HG03457 (cell line): ENCODE results near the gene RASA3.
"Not testable (repeated sequence)": the region's sequence is repeated elsewhere in the genome, so short reads cannot be mapped to it uniquely, and the experiment has no call there.

Source experiments
- ATAC-seq: cut with Tn5 transposase; IDR thresholded peaks from one replicate; pipeline ENCODE4 v1.9.1; 2021; ENCODE audit warnings: moderate number of reproducible peaks; ENCODE audit not compliant: unreplicated experiment

The RASA3 gene, protein sequence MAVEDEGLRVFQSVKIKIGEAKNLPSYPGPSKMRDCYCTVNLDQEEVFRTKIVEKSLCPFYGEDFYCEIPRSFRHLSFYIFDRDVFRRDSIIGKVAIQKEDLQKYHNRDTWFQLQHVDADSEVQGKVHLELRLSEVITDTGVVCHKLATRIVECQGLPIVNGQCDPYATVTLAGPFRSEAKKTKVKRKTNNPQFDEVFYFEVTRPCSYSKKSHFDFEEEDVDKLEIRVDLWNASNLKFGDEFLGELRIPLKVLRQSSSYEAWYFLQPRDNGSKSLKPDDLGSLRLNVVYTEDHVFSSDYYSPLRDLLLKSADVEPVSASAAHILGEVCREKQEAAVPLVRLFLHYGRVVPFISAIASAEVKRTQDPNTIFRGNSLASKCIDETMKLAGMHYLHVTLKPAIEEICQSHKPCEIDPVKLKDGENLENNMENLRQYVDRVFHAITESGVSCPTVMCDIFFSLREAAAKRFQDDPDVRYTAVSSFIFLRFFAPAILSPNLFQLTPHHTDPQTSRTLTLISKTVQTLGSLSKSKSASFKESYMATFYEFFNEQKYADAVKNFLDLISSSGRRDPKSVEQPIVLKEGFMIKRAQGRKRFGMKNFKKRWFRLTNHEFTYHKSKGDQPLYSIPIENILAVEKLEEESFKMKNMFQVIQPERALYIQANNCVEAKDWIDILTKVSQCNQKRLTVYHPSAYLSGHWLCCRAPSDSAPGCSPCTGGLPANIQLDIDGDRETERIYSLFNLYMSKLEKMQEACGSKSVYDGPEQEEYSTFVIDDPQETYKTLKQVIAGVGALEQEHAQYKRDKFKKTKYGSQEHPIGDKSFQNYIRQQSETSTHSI

DNA sequence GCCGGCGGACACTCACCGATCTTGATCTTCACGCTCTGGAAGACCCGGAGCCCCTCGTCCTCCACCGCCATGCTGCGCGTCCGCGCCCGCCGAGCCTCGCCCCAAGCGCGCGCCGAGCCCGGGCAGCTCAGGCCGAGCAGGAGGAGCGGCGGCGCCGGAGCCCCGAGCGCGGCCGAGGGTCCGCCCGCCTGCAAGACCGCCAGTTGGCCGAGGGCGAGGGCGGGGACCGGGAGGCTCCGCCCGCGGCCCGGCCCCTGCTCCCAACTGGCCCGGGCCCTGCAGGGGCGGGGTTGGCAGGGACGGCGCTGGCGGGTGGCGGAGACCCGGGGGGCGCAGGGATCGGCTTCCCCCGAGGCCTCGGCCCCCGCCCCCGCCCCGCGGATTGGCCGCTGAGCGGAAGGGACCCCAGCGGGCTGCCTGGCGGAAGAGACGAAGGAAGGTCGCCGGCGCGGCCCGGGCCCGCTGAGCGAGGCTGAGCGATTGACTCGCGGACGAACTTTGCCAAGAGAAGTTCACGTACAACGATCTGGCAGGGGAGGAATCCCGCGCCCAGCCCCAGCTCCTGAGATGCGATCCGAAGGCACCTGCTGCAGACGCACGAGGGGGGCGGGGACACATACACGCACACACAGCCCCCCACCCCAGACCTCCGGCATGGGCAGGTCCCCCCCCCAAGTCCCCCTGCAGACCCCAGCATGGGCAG is at the start of gene RASA3:
Gene RASA3, minus strand, starts transcription at position 205 of the 703 bp plus-strand sequence. Its CDS starts 134 bp downstream, at position 71.
- ATAC-seq, result peak; percentile 45

DNA sequence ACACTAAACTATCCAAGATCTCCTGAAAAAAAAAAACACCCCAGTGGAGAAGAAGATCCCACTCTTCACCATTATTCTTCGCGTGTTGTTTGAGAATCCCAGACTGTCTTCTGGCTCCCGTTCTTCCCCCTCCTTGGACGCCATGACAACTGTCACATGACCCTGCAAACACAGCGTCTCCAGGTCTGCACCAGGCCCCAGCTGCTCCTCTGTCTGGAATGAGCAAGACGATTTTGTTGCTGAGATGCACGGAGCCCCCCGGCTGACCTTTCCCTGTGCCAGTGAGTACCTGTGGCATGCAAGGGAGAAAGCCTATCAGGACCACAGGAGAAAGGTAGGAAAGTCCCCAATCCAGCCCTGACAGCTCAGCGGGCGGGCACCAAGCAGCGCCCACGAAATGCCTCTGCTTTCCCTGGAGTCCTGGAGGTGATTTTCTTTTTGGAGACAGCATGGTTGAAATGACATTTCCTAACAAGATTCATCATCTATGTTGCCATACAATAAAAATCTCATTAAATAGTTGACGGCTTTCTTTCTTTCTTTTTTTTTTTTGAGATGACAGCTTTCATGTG is 46.8 kb upstream of the RASA3 start, which contains the start of gene CFAP97D2:
Gene CFAP97D2, plus strand, starts transcription at position 171 of the 572 bp plus-strand sequence. Its CDS starts 74 bp downstream, at position 245.
- no peak for ATAC-seq

- no peak for ATAC-seq
Observed at GRCh38 chr13:114177245-114178010, 45.0 kb upstream of the RASA3 start.

GRCh38 chr13:114176359-114176902 is 44.0 kb upstream of the RASA3 start:
- ATAC-seq, result not testable (repeated sequence)

GRCh38 chr13:114174529-114174961 is 42.1 kb upstream of the RASA3 start:
- ATAC-seq, result no peak

- ATAC-seq, result no peak
Observed at GRCh38 chr13:114173745-114174144, 41.3 kb upstream of the RASA3 start.

DNA sequence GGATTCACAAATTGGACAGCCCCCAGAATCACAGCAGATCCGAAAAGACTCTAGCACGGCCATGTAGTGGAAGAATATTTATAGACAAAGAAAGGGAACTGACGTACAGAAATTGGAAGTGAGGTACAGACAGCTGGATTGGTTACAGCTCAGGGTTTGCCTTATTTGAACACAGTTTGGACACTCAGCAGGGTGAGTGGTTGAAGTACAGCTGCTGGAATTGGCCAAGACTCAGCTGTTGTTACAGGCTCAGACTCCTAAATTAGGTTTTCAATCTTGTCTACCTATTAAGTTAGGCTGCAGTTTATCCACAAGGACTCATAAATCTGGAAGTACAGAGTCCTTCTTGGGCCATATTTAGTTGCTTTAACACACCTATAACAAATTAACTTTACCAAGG is 40.8 kb upstream of the RASA3 start:
- ATAC-seq, result no peak

DNA sequence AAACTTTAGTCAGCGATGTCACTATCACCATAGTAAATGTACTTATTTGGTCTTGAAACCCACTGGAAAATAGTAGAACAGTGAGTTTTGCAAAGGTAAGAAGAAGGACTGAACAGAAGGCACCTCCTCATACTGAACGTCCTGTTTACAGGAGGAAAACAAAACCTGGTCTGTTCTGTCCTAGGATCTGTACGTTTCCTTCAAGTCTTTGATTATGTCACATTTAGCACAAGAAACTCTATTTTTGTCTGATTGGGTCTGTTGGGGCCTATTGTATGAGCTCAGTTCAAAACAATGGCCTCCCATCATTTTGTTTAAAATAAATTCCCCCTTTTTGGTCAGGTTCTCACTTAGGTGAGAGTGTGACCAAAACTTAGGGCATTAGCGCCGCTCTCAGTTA is 35.5 kb upstream of the RASA3 start:
- no peak for ATAC-seq

DNA sequence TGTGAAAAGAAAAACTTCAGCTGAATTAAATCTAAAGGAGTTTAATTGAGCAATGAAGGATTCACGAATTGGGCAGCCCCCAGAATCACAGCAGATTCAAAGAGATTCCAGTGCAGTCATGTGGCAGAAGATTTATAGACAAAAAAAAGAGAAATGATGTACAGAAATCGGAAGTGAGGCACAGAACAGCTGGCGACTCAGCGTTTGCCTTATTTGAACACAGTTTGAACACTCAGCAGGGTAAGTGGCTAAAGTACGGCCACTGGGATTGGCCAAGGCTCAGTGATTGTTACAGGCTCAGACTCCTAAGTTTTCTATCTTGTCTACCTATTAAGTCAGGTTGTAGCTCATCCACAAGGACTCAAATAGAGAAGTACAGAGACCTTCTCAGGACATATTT is 35.0 kb upstream of the RASA3 start:
- no peak for ATAC-seq

DNA sequence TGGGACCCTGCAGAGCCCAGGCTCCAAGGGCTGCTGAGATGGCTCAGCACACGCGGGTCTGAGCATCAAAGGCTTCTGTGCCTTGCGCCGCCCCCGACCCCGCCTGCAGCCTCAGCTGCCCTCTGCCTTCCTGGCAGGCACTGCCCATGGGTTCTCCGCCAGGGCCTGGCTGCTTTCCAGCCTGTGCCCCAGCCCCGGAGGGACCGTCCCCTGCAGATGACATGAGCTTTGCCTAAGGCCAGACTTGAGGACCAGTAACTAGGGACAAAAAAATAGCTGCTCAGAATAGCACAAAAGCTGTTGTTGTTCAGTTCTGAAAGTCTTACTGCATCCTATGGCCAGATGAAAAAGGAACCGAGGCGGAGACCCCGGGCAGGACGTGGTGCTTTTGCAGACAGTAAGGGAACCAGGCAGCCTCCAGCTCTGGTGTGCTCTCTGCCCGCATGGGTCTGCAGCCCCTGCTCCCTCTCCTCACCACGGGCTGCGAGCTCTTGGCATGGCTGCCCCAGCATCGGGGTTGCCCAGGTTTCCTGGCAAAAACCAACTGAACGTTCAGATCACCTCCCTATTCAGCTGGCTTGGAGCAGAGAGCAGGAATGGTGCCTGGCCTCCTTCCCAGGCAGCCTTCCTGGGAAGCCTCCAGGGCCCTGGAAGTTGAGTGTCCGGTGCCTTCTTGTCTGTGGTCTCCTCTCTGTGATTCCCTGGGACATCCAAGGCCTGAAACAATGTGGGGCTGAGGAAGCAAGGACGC is 34.1 kb upstream of the RASA3 start:
- ATAC-seq, result no peak

DNA sequence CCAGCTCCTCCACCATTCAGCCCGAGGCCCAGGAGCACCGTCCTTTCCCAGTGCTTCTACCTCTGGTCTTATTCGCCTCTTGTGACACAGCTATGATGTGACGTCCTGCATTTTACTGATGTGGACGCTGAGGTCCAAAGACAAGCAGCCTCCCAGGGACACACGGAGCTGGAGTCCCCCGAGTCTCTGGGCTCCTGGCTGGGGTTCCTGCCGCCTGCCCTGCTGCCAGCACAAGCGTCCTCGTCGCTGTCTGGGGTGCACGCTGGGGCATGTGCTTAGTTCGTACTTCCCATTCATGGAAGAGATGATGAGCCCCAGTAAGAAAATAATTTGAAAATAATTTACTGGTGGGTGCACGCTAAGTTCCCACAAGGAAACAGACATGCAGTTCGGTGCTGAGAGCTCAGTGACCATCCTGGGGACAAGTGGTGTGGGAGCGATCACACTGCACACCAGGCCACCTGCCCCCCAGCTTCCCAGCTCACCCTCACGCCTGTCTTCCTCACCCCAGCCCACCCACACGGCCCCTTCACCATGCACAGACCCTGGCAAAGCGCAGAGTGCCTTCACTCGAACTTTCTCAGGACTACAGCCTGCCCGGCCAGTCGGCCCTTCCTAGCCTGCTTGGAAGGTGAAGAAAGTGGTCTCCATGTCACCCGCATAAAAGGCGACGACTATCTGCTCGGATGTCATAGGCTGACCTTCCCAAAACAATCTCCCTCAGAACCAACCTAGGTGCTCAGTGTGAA is 32.4 kb upstream of the RASA3 start:
- no peak for ATAC-seq

DNA sequence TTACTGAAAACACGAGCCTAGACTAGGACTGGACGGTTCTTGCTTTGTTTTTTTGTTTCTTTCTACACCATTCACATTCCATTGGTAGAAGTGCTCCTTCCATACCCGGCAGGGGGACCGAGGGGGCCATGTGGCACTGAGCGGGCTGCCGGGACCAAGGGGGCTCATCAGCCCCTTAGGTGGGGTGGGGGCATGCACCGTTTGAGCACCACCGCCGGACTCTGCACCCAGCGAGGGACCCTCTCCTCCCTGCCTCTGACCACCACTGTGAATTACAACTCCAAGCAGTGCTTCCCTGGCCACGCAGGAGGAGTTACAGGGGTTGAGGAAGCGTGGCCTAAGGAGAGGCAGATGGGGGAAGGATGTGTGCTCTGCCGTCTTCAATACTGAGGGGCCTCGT is 31.6 kb upstream of the RASA3 start:
- ATAC-seq, result no peak

DNA sequence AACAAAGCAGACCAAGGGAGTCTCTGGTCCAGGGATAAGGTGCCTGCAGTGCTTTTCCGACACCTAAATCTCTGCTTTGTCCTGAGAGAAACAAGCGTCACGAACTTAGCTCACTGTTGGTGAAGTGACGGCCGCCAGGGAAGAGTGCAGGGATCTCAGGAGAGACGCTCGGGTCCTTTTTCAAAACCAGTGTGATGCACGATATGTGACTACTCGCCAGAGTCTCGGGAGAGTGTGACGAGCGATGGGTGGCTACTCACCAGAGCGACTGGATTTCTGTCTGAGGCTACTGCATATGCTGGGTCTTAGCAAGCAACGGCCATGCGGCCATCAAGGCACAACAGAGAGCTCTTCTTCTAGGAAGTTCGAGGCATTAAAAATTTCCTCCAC is 30.1 kb upstream of the RASA3 start:
- ATAC-seq, result no peak

DNA sequence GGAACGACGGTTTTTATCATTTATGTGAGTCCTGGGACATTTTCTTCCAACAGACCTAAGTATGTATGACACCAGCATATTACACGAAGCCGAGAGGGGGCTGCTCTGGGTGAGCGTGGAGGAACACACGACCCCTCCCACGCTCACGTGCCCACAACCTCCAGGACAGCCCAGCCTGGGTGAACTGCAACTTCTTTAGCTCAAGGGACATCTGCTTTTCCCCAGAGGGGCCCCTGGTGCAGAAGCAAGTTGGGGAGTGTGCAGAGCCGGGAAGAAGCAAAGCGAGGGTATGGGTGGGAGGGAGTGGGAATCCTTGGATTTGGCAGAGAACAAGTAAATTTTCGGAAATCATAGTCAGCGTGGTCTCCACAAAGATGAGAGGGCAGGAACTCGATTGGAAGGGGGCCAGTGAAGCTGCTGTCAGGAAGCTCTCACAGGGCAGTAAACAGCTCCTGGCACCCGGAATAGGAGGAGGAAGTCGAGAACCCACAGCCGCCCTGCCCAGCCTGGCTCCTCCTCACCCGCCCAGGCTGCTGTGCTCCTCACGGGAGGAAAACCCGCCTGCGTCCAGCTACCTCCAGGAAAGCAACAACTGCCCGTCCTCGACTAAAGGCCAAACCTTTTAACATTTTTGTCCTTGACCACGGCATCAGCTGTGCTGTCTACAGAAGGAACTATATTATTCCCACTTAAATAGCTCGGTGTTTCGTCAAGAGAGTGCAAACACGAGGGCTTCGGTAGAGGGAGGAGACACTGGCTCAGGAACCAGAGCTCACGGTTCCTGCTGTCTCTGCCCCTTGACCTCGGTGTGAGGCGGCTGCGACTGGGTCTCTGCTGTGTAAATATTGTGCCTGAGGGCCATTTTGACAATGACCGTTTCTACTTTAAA is 29.5 kb upstream of the RASA3 start:
- ATAC-seq, result no peak

DNA sequence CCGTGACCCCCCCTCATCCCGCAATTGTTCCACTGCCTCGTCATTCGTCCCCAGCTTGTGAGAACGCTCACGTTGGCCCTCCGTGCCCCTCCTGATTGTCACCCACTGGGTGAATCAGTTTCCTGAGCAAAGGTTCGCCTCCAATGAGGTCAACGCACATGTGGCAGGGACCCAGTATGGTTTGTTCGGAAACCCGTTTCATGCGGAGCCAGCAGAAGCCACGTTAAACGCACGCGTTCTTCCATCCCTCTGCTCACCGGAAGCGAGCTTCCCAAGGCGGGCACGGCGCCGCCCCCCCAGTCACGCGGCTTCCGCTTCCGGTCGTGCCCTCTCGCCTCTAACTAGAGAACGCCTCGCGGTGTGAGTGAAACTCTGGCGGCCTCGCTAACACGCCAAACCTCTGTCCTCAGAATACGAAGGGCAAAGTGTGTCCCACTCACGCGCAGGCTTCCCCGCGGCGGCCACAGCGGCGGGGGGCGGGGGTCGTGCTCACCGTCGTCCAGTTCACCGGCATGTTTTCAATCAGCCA is 28.7 kb upstream of the RASA3 start:
- ATAC-seq, result no peak

DNA sequence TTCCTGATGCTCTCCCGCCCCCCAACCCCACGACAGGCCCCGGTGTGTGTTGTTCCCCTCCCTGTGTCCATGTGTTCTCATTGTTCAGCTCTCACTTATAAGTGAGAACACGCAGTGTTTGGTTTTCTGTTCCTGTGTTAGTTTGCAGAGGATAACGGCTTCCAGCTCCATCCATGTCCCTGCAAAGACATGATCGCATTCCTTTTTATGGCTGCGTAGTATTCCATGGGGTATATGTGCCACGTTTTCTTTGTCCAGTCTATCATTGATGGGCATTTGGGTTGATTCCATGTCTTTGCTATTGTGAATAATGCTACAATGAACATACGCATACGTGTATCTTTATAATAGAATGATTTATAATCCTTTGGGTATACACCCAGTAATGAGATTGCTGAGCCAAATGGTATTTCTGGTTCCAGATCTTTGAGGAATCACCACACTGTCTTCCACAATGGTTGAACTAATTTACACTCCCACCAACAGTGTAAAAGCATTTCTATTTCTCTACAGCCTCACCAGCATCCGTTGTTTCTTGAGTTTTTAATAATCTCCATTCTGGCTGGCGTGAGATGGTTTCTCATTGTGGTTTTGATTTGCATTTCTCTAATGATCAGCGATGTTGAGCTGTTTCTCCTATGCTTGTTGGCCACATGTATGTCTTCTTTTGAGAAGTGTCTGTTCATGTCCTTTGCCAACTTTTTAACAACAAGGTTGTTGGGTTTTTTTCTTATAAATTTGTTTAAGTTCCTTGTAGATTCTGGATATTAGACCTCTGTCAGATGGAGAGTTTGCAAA is 26.6 kb upstream of the RASA3 start:
- ATAC-seq, result not testable (repeated sequence)
